ENCODE results near the gene RNF14. TPM values are rescaled to one million over a fixed set of nuclear protein-coding genes. Genes with fewer than 3 reads are reported as not detected.

Gene RNF14
- total and polyA plus RNA-seq, 9 of the 15 experiments (the other 6 are each of a cell fraction or from before 2014, with no cell fraction given), result 36.3 to 140 (median 75.1) TPM

GRCh38 chr5:141923448-141924313 is 45.2 kb upstream of the RNF14 start, which contains the start of gene DELE1 (continued):
- TF ChIP-seq, protein P1, sequence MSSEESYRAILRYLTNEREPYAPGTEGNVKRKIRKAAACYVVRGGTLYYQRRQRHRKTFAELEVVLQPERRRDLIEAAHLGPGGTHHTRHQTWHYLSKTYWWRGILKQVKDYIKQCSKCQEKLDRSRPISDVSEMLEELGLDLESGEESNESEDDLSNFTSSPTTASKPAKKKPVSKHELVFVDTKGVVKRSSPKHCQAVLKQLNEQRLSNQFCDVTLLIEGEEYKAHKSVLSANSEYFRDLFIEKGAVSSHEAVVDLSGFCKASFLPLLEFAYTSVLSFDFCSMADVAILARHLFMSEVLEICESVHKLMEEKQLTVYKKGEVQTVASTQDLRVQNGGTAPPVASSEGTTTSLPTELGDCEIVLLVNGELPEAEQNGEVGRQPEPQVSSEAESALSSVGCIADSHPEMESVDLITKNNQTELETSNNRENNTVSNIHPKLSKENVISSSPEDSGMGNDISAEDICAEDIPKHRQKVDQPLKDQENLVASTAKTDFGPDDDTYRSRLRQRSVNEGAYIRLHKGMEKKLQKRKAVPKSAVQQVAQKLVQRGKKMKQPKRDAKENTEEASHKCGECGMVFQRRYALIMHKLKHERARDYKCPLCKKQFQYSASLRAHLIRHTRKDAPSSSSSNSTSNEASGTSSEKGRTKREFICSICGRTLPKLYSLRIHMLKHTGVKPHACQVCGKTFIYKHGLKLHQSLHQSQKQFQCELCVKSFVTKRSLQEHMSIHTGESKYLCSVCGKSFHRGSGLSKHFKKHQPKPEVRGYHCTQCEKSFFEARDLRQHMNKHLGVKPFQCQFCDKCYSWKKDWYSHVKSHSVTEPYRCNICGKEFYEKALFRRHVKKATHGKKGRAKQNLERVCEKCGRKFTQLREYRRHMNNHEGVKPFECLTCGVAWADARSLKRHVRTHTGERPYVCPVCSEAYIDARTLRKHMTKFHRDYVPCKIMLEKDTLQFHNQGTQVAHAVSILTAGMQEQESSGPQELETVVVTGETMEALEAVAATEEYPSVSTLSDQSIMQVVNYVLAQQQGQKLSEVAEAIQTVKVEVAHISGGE (CRISPR knock-in tag; IDR thresholded peaks at IDR 0.05), result peak; percentile 69 to 93 (median 70); a peak in 5 of 6 replicates
- TF ChIP-seq RFX5 (IDR thresholded peaks at IDR 0.05; ENCODE audit: low read depth, low read length) (no peak), HNRNPK (IDR thresholded peaks at IDR 0.05; ENCODE audit: low read depth, low read length, poor library complexity, severe bottlenecking) (no peak), HCFC1 (IDR thresholded peaks at IDR 0.05; ENCODE audit: low read depth, low read length) (peak; percentile 50; the same call in 1 of the 2 replicates), NEUROD1 (IDR thresholded peaks at IDR 0.05; ENCODE audit: borderline replicate concordance, low read depth, low read length, partially characterized antibody) (peak; percentile 14), ZNF583 (CRISPR knock-in tag; IDR thresholded peaks at IDR 0.05) (no peak), ETS2 (tag; IDR thresholded peaks at IDR 0.05; ENCODE audit: borderline replicate concordance, poor library complexity, severe bottlenecking) (no peak), ZNF121 (CRISPR knock-in tag; conservative IDR thresholded peaks at IDR 0.05) (no peak), ZNF184 (CRISPR knock-in tag; IDR thresholded peaks at IDR 0.05) (no peak), NR2F6 (CRISPR knock-in tag; IDR thresholded peaks at IDR 0.05) (no peak; the same call in 1 of the 2 replicates), ZNF124 (CRISPR knock-in tag; IDR thresholded peaks at IDR 0.05) (no peak), NKRF (IDR thresholded peaks at IDR 0.05; ENCODE audit: borderline replicate concordance) (peak; percentile 62; the same call in 1 of the 2 replicates), RB1 (IDR thresholded peaks at IDR 0.05; ENCODE audit: low read depth) (peak; percentile 47; the same call in 1 of the 2 replicates), ZNF165 (CRISPR knock-in tag; IDR thresholded peaks at IDR 0.05; ENCODE audit: borderline replicate concordance) (no peak), NCOA4 (IDR thresholded peaks at IDR 0.05; ENCODE audit: partially characterized antibody) (no peak), U2AF1 (optimal IDR thresholded peaks at IDR 0.05; ENCODE audit: low read depth, low read length) (no peak), JUND (IDR thresholded peaks at IDR 0.05; ENCODE audit: borderline replicate concordance, low read depth, low read length) (peak; percentile 40), JUND (tag; IDR thresholded peaks at IDR 0.05; ENCODE audit: borderline replicate concordance, low read depth, low read length) (no peak; the same call in 2 of the 3 replicates)
- TF ChIP-seq, protein P2, sequence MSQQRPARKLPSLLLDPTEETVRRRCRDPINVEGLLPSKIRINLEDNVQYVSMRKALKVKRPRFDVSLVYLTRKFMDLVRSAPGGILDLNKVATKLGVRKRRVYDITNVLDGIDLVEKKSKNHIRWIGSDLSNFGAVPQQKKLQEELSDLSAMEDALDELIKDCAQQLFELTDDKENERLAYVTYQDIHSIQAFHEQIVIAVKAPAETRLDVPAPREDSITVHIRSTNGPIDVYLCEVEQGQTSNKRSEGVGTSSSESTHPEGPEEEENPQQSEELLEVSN (IDR thresholded peaks at IDR 0.05; ENCODE audit: borderline replicate concordance in 1 of 2, extremely low read depth in 1 of 2, insufficient read depth in 1 of 2, insufficient read length in 1 of 2, low read depth in 1 of 2, low read length in 1 of 2, poor library complexity in 1 of 2, severe bottlenecking in 1 of 2), result peak; percentile 26 to 46

Measured in K562 (cell line).